Activated naive CD8-positive, alpha-beta T cell treated with anti-CD3 and anti-CD28 coated beads, Interleukin-2, amount 50 U/mL, for 24 hours (primary cell): ENCODE measurements around the gene GBA2.

Experiments
- ATAC-seq: fragments of 150-1000 bp; cut with Tn5 transposase; one replicate; pipeline ENCODE4 v1.10.0; 2021
- DNase-seq: peaks from one replicate; pipeline ENCODE4 v3.0.0; 2021
- H3K27ac Mint-ChIP-seq: one replicate; pipeline ENCODE4 v1.8.0; 2021; ENCODE audit warnings: mild to moderate bottlenecking, mixed read lengths
- H3K27me3 Mint-ChIP-seq: one replicate; pipeline ENCODE4 v1.8.0; 2021; ENCODE audit warnings: mixed read lengths
- H3K36me3 Mint-ChIP-seq: one replicate; pipeline ENCODE4 v1.8.0; 2021; ENCODE audit warnings: low read depth, mixed read lengths
- H3K4me1 Mint-ChIP-seq: one replicate; pipeline ENCODE4 v1.8.0; 2021; ENCODE audit warnings: mixed read lengths
- H3K4me3 Mint-ChIP-seq: one replicate; pipeline ENCODE4 v1.8.0; 2021; ENCODE audit warnings: mild to moderate bottlenecking, moderate library complexity, mixed read lengths
- H3K9me3 Mint-ChIP-seq: one replicate; pipeline ENCODE4 v1.8.0; 2021; ENCODE audit warnings: mixed read lengths

The GBA2 gene

DNA sequence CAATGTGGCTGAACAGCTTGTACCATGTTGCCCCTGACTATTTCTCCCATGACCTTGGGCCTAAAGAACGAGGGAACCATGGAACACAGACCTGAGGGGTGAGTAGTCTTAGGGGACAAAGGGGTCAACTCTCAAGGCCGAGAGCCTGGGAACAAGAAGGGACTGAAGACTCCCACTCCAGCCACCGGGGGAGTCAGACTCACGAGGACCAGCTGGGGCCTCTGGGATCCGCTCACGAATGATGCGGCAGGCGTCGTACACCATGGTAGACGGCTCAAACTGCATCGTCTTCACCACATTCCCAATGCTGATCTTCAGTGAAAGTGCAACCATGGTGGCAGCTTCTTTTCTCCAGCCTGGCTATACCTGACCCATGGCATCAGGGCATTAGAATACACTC, 23.7 kb downstream of the GBA2 start:
- peaks cover 34% of the 10 kb centered on the region for H3K36me3 Mint-ChIP-seq

DNA sequence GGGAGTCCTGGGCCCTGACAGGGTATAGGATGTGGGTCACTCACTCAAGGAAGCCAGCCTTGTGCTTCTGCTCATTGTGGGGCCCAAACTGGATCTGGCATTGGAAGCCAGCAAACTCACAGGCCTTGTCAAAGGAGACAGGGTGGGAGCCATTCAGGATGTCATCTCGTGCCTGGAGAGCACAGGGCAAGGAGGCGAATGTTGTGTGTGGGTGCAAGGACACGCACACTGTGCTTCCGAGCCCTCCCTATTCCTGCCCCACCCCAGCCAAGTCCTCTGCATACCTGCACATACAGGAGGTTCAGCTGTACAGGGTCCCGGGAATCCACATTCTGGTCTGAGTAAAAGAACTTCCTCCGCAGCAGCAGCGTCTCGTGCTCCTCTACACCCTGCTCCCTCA, 25.1 kb downstream of the GBA2 start:
- Mint-ChIP-seq H3K27ac (no peak overlapping the region), H3K36me3 (peaks cover 42% of the 10 kb centered on the region), H3K9me3 (no peaks in the 10 kb centered on the region), H3K27me3 (no peaks in the 10 kb centered on the region), H3K4me1 (peaks cover 5% of the 10 kb centered on the region), H3K4me3 (no peak overlapping the region)
- DNase-seq (no peak), ATAC-seq (no peak)

More for the DNA sequence above, 23.7 kb downstream of the GBA2 start:
- Mint-ChIP-seq H3K4me1 (no peaks in the 10 kb centered on the region), H3K4me3 (no peak overlapping the region), H3K27me3 (no peaks in the 10 kb centered on the region), H3K9me3 (no peaks in the 10 kb centered on the region), H3K27ac (no peak overlapping the region)
- ATAC-seq = no peak
- DNase-seq = no peak

DNA sequence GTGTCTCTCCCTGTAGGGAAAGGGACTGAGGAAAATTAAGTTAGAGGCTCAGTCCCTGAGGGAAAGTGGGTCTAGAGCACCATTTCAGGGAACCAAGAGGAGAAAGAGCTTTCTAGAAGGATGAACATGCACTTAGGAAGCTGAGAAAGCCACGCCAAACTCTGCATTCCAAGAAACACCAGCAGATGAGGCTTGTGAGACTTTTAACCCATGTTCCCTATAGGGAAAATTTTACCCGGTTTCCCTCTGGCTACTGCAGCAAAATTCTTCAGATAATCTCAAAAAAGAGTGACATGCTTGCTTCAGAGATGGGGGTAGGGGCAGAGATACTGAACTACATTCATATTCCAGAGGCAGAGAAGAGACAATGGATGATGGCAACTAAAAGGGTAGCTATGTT, 25.6 kb downstream of the GBA2 start:
- Mint-ChIP-seq H3K4me1 (peaks cover 5% of the 10 kb centered on the region), H3K27me3 (no peaks in the 10 kb centered on the region), H3K36me3 (peaks cover 44% of the 10 kb centered on the region), H3K27ac (no peak overlapping the region), H3K9me3 (no peaks in the 10 kb centered on the region), H3K4me3 (no peak overlapping the region)
- ATAC-seq (no peak), DNase-seq (no peak)

DNA sequence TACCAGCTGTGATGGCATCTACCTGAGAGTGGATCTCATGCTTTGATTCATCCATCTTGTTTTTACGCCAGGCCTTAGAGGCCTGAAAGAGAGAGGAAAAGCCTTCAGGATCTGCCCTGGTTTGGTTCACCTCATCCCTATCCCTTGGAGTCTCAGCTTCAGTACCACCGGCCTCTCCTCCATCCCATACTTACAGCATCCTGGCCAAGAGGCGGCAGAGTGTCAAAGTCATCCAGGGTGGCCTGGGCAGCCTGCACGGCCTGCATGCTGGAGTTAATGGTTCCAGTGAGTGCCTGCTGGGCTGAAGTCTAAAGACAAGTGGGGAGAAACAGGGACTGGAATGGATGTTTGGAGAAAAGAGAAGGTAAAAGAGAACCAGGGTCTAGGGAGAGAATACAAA, 29.5 kb downstream of the GBA2 start:
- no peaks in the 10 kb centered on the region for H3K27me3 Mint-ChIP-seq
- H3K4me3 Mint-ChIP-seq = no peak overlapping the region
- ATAC-seq = no peak
- no peak overlapping the region for H3K27ac Mint-ChIP-seq
- H3K9me3 Mint-ChIP-seq = no peaks in the 10 kb centered on the region
- DNase-seq = no peak
- peaks cover 5% of the 10 kb centered on the region for H3K4me1 Mint-ChIP-seq
- peaks cover 60% of the 10 kb centered on the region for H3K36me3 Mint-ChIP-seq

DNA sequence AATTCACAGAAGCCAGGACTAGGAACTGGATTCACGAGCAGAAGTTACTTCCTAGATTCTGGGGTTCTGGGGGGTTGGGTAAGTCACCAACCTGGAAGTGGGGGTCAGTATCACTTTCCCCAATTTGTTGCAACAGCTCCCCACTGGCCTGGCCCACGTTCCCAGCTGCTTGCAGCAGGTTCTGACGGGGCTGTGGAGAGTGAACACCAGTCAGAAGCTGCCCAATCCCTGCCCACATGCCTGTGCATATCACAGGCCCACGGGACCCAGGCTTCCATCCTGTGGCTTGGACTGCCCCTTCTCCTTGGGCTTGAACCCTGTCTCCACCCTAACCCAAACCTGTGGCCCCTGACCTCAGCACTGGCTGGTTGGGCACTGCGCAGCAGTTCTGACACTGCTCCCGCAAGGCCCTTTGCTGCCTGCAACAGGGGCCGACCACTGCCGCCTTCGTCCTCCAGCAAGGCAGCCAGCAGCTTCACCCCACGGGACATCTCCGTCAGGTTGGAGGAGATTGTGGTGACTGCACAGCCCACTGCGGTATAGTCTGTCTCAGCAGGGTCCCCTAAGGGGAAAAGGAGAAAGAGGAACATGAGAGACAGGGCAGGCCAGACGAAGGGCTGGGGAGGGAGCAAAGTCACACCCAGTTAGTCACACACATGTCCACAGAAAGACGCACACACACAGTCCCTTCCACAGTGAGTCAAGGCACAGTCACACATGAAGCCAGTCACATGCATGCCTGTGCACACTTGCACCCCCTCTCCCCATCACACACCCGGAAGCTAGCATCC, 30.1 kb downstream of the GBA2 start:
- peaks cover 62% of the 10 kb centered on the region for H3K36me3 Mint-ChIP-seq
- peaks cover 5% of the 10 kb centered on the region for H3K4me1 Mint-ChIP-seq
- H3K27ac Mint-ChIP-seq = no peak overlapping the region
- no peaks in the 10 kb centered on the region for H3K27me3 Mint-ChIP-seq
- no peaks in the 10 kb centered on the region for H3K9me3 Mint-ChIP-seq
- no peak overlapping the region for H3K4me3 Mint-ChIP-seq
- ATAC-seq (no peak), DNase-seq (no peak)

DNA sequence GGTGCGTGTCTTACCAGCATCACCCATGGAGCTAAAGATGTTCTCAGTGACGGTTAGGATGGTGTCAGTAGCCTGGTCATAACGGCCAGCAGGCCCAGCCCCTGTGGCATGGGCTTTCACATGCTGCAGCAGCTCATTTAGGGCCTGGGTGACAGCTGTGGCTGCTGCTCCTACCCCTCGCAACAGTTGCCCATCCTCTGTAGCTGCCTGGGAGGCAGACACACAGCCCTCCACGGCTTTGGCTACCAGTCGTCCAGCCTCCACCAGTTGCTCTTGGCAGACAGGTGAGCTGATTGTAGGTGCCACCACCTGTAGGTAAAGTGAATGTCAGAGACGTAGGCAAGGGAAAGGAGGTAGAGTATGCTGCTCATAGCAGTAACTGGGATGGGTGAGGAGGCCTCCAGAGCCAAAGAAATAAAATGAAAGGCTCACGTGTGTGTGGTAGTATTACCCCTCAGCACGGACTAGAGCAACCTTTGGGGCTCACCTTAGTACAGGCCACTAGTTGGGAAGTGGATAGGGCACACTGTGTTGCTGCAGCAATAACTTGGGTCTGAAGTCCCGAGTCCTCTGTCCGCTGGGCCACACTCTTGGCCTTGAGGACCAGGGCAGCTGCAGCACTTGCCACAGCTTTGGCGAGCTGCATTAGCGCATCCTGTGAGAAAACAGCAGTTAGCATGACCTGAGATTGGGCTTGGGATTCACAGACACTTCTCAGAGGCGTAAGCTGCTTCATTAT, 31.7 kb downstream of the GBA2 start:
- Mint-ChIP-seq H3K36me3 (peaks cover 62% of the 10 kb centered on the region), H3K27me3 (no peaks in the 10 kb centered on the region), H3K4me1 (peaks cover 5% of the 10 kb centered on the region), H3K9me3 (no peaks in the 10 kb centered on the region), H3K27ac (no peak overlapping the region), H3K4me3 (no peak overlapping the region)
- ATAC-seq = no peak
- no peak for DNase-seq

DNA sequence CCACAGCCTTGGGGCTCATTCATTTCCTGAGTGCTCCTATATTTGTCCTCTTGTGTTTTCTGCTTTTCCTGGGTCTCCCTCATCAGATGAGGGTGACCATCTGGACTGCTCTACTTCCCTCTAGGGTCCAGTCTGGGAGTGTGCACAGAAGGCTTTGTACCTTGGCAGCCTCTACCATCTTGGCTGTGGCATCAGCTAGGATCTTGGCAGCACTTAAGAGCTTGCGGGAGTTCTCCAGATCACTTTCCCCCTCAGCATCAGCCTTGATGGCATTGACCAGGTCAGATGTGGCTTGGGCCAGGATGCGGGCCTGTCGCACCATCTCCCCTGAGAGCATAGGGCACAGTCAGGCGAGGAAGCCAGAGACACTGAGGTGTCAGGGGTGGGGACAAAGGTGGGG, 32.8 kb downstream of the GBA2 start:
- Mint-ChIP-seq H3K27ac (no peak overlapping the region), H3K9me3 (no peaks in the 10 kb centered on the region), H3K4me1 (peaks cover 5% of the 10 kb centered on the region), H3K27me3 (no peaks in the 10 kb centered on the region), H3K4me3 (no peak overlapping the region), H3K36me3 (peaks cover 57% of the 10 kb centered on the region)
- DNase-seq (no peak), ATAC-seq (no peak)

DNA sequence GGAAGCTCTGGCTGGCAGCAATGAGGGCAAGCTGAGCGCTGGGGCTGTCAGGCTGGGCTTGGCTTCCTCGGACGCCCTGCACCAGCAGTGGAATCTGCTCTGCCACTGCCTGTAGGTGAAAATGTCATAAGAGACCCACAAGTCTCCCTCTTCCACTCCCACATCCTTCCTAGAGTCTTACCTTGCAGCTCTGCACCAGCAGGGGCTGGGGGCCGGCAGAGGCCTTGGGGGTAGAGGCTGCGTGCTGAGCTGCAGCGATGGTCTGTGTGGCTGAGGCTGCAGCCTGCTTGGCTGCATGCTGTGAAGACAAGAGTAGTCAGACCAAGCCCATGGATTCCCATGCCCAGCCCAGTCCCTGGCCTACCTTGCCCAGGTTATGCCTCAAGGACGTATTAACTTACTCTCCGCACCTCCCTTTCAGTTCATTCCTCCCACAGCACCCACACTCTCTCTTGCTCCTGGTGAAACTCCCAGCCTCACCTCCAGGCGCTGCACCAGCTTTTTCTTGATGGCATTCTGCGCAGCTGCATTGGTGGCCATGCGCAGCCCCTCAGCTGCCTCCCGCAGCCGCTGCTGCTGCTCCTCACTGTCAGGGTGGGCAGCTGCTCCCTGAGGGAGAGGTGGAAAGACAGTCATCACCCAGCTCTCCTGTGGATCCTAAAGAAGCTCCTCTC, 34.3 kb downstream of the GBA2 start:
- H3K9me3 Mint-ChIP-seq = no peaks in the 10 kb centered on the region
- no peak for ATAC-seq
- peaks cover 5% of the 10 kb centered on the region for H3K4me1 Mint-ChIP-seq
- no peak overlapping the region for H3K4me3 Mint-ChIP-seq
- DNase-seq = no peak
- peak overlapping the region; percentile 23 for H3K27ac Mint-ChIP-seq
- H3K36me3 Mint-ChIP-seq = peaks cover 62% of the 10 kb centered on the region
- no peaks in the 10 kb centered on the region for H3K27me3 Mint-ChIP-seq

DNA sequence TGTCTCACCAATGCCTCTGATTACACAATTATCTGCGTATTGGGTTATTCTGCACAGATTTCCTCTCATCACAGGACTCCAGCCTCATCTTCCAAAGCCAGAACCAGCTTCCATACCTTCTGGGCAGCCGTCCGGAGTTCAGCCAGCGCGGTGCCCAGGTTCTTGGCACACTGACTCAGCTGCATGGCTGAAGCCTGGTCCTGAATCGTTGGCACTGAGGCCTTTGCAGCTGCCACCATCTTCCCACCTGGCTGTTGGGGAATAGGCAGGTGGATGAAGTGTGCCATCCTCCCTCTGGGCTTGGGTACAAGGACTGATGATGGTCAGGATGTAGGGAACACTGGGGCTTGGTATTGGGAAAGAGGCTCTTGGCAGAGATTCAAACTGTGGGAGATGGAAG, 34.9 kb downstream of the GBA2 start:
- peaks cover 59% of the 10 kb centered on the region for H3K36me3 Mint-ChIP-seq
- no peak overlapping the region for H3K27ac Mint-ChIP-seq
- ATAC-seq = no peak
- no peaks in the 10 kb centered on the region for H3K4me1 Mint-ChIP-seq
- no peak for DNase-seq
- no peaks in the 10 kb centered on the region for H3K9me3 Mint-ChIP-seq
- no peaks in the 10 kb centered on the region for H3K27me3 Mint-ChIP-seq
- no peak overlapping the region for H3K4me3 Mint-ChIP-seq

DNA sequence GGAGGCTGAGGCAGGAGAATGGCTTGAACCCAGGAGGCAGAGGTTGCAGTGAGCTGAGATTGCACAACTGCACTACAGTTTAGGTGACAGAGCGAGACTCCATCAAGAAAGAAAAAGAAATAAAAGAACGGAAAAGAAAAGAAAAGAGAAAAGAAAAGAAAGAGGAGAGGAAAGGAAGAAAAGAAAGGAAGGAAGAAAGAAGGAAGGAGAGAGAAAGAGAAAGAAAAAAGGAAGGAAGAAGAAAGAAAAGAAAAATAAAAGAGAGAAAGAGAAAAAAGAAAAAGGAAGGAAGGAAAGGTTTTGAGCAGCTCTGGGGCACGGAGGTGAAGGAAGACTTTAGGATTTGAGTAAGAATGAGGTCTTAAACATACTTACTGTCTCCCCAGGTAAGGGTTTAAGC, 35.5 kb downstream of the GBA2 start:
- no peaks in the 10 kb centered on the region for H3K4me1 Mint-ChIP-seq
- H3K27ac Mint-ChIP-seq = peak overlapping the region; percentile 27
- DNase-seq (no peak), ATAC-seq (no peak)
- H3K27me3 Mint-ChIP-seq = no peaks in the 10 kb centered on the region
- H3K9me3 Mint-ChIP-seq = no peaks in the 10 kb centered on the region
- H3K36me3 Mint-ChIP-seq = peaks cover 61% of the 10 kb centered on the region
- H3K4me3 Mint-ChIP-seq = no peak overlapping the region

DNA sequence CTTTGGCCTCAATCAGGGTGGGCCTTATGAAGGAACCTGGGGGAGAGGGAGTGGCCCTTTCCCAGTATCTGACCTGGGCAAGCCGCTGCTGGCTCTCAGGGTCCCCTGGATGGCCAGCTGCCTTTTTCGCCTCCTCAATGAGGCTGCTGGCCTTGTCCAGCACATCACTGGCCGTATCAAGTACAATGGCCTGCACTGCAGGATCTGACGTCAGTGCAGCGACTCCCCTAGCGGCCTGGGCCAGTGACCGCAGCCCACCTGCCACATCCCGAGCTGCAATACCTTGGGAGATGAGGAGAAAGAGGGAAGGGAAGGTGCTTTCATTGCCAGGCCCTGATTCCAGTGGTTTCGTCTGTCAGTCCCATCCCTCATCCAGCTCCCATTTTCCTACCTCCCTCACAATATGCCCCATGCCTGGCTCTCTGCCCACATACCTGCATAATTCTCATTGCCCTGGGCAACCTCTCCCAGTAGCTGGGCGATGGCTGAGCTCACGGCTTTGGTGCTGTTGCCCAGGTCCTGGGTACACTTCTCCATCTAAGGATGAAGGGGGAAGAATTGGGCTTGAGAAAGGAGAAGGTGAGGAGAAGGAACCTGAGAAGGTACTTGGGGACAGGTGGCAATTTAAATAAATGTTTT, 36.1 kb downstream of the GBA2 start:
- DNase-seq = no peak
- no peak for ATAC-seq
- Mint-ChIP-seq H3K4me3 (no peak overlapping the region), H3K36me3 (peaks cover 61% of the 10 kb centered on the region), H3K27ac (no peak overlapping the region), H3K27me3 (no peaks in the 10 kb centered on the region), H3K9me3 (no peaks in the 10 kb centered on the region), H3K4me1 (no peaks in the 10 kb centered on the region)

DNA sequence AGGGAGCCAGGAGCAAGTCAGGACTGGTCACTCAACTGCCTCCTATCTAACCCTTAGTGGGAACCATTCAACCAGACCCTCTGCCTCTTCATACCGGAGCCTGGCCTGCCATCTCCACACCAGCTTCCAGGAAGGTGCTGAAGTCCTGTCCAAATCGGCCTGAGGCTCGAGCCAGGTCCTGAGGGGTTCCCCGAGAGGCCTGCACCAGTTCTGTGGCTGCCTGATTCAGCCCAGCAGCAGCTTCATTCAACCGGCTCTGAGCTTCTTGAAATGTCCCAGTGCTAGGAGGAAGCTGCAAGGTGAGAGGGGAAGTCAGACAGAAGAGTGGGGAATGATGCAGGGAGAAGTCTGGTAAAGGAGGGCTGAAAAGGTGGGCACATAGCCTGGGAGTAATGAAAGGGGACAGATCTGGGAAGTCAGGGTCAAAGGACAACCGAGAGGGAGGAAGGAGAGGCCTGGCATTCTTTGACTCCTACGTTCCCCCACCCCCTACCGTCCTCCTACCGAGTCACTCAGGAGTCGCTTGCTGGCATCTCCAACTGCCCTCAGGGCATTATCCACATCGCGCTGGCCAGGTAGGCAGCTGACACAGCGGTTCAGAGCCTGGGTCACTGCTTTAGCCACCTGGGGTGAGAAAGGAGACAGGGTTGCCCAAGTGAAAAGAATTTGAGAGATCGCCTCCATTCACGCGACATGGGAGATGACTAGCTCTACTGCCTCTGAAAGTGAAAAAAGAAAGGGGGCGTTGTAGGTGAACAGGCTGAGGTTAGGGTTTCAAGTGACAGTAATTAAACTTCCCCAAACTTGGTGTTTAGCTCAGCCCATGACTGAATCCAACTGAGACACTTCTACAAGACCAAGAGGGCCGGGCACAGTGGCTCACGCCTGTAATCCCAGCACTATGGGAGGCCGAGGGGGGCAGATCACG, 37.3 kb downstream of the GBA2 start:
- peaks cover 64% of the 10 kb centered on the region for H3K36me3 Mint-ChIP-seq
- no peak overlapping the region for H3K27ac Mint-ChIP-seq

DNA sequence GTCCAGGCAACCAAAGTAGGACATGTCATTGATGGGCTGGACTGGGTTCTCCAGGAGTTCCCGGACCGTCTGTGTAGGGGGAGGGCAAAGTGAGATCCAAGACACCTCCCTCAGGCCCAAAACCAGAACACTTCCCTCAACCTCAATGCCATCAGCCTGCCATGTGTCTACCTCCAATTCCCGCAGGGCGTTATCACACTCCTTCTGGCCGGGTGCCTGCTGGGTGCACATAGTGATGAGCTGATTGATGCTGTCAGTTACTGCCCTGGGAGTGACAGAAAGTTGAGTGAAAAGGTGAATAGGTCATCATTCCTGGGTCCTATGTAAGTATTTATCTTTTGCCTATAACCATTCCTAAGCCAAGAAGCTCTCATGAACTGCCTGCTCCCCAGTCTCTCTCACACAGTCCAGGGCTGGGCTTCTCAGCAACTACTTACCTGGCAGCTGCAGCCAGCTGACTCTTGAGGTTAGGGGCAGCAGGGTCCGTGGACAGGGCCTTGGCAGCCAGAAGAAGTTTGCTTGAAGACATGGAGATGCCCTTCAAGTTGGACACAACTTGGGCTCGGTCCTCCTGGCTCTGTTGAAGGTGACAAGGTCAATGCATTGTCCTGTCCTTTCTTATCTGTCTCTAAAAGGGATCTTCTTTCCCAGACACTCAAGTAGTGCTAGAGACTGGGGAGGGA, 38.1 kb downstream of the GBA2 start:
- H3K36me3 Mint-ChIP-seq = peaks cover 64% of the 10 kb centered on the region
- no peaks in the 10 kb centered on the region for H3K27me3 Mint-ChIP-seq
- no peaks in the 10 kb centered on the region for H3K9me3 Mint-ChIP-seq
- H3K27ac Mint-ChIP-seq = no peak overlapping the region
- no peak overlapping the region for H3K4me3 Mint-ChIP-seq
- no peak for DNase-seq
- ATAC-seq = no peak
- H3K4me1 Mint-ChIP-seq = no peaks in the 10 kb centered on the region

More for the DNA sequence above, 37.3 kb downstream of the GBA2 start:
- ATAC-seq = no peak
- no peaks in the 10 kb centered on the region for H3K27me3 Mint-ChIP-seq
- no peaks in the 10 kb centered on the region for H3K4me1 Mint-ChIP-seq
- no peak for DNase-seq
- no peak overlapping the region for H3K4me3 Mint-ChIP-seq
- H3K9me3 Mint-ChIP-seq = no peaks in the 10 kb centered on the region
